Lung (tissue), 12 donors: ENCODE results near the gene NYNRIN. TPM values are rescaled to one million over a fixed set of nuclear protein-coding genes. Genes with fewer than 3 reads are reported as not detected.
A peak's percentile ranks its signal among the peaks of the same experiment; 100 is the strongest.

Experiments
- ATAC-seq: fragments of 200-7000 bp; cut with Tn5 transposase; one replicate; pipeline ENCODE4 v1.9.1; 2020; ENCODE audit warnings: moderate number of reproducible peaks; ENCODE audit not compliant: insufficient read depth, low FRiP score
- DNase-seq, 3 donors: peaks; one replicate each; pipeline ENCODE4 v3.0.0-alpha.2; 2013 to 2017
- H3K27ac ChIP-seq, 2 donors: one replicate each; pipeline ENCODE4 v1.5.1; 2013; ENCODE audit warnings: mild to moderate bottlenecking in 2 of 2, moderate library complexity in 2 of 2, control low read depth in 1 of 2, inconsistent platforms in 1 of 2, low read depth in 1 of 2, low read length in 1 of 2
- H3K27me3 ChIP-seq, 3 donors: one replicate each; pipeline ENCODE4 v1.5.1; 2013; ENCODE audit warnings: low read length in 2 of 3; ENCODE audit not compliant: control insufficient read depth in 3 of 3, insufficient read depth in 3 of 3
- H3K36me3 ChIP-seq, 4 donors: one replicate each; pipeline ENCODE4 v1.5.1; 2013; ENCODE audit warnings: low read length in 4 of 4, mild to moderate bottlenecking in 1 of 4, moderate library complexity in 1 of 4; ENCODE audit not compliant: control insufficient read depth in 4 of 4, insufficient read depth in 4 of 4
- H3K4me1 ChIP-seq, 5 donors: one replicate each; pipeline ENCODE4 v1.5.1; 2013; ENCODE audit warnings: low read length in 5 of 5, mild to moderate bottlenecking in 2 of 5, moderate library complexity in 1 of 5; ENCODE audit not compliant: control insufficient read depth in 5 of 5, insufficient read depth in 5 of 5
- H3K4me3 ChIP-seq: one replicate; pipeline ENCODE4 v1.5.1; 2013; ENCODE audit warnings: mild to moderate bottlenecking, control low read depth, moderate library complexity
- H3K9ac ChIP-seq, 2 donors: one replicate each; pipeline ENCODE4 v1.5.1; 2013; ENCODE audit warnings: low read length in 2 of 2, control low read depth in 1 of 2; ENCODE audit not compliant: insufficient read depth in 1 of 2
- H3K9me3 ChIP-seq, 4 donors: one replicate each; pipeline ENCODE4 v1.5.1; 2013; ENCODE audit warnings: low read length in 3 of 4, mild to moderate bottlenecking in 1 of 4, moderate library complexity in 1 of 4; ENCODE audit not compliant: control insufficient read depth in 4 of 4, insufficient read depth in 3 of 4
- WGBS, 2 donors: extraction: QIAGEN DNeasy Blood & Tissue Kit; methylation state at CpG; one replicate each; pipeline ENCODE4 v1.1.7; 2013; 5-methylcytosine and 5-hydroxymethylcytosine counted together
- polyA plus RNA-seq, 2 donors: library from polyadenylated mRNA; stranded (reverse); fragments of 200-250 nt; gene quantifications; one replicate each; pipeline ENCODE4 v1.2.1, GENCODE V29; 2013
- total RNA-seq, 2 donors: library from RNA; depleted of rRNA in 1 of 2; stranded (reverse); fragments of >200 nt in 1 of 2; gene quantifications; one replicate each; pipeline ENCODE4 v1.2.1, GENCODE V29; 2014 to 2021
- TF ChIP-seq, protein P1 (sequence below): IDR thresholded peaks from 2 replicates; pipeline ENCODE4 v1.5.1; 2012; ENCODE audit warnings: mild to moderate bottlenecking; ENCODE audit errors: control extremely low read depth, extremely low read depth
- donor health status: control.
- donor health status: control.
- donor health status: Bipolar disorder and iron deficiency.
- donor health status: healthy.
- donor health status: DM: yes; HTN: yes; CAD: no.

Gene NYNRIN
- total and polyA plus RNA-seq, 4 donors, result 2.9 to 49.8 (median 10.2) TPM

- H3K36me3 ChIP-seq, result peaks cover 0 to 10% (median 0%) of the 10 kb centered on the region in 4 donors
- H3K4me1 ChIP-seq, result peaks cover 0 to 55% (median 16%) of the 10 kb centered on the region in 5 donors
- DNase-seq (no peak), ATAC-seq (no peak)
- H3K27ac ChIP-seq, result peak overlapping the region; percentile 37 to 54
- H3K9ac ChIP-seq, result peak overlapping the region; percentile 49 to 73
- H3K4me3 ChIP-seq, result peak overlapping the region; percentile 15
- H3K9me3 ChIP-seq, result no peaks in the 10 kb centered on the region
- no peaks in the 10 kb centered on the region for H3K27me3 ChIP-seq
- TF ChIP-seq, protein P1, sequence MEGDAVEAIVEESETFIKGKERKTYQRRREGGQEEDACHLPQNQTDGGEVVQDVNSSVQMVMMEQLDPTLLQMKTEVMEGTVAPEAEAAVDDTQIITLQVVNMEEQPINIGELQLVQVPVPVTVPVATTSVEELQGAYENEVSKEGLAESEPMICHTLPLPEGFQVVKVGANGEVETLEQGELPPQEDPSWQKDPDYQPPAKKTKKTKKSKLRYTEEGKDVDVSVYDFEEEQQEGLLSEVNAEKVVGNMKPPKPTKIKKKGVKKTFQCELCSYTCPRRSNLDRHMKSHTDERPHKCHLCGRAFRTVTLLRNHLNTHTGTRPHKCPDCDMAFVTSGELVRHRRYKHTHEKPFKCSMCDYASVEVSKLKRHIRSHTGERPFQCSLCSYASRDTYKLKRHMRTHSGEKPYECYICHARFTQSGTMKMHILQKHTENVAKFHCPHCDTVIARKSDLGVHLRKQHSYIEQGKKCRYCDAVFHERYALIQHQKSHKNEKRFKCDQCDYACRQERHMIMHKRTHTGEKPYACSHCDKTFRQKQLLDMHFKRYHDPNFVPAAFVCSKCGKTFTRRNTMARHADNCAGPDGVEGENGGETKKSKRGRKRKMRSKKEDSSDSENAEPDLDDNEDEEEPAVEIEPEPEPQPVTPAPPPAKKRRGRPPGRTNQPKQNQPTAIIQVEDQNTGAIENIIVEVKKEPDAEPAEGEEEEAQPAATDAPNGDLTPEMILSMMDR, result no peak
- WGBS, 2 donors, result 1 to 2% methylated on average over 12 to 15 of the region's 15 CpGs
Measured at GRCh38 chr14:24368212-24368561, 30.6 kb upstream of the NYNRIN start.

DNA sequence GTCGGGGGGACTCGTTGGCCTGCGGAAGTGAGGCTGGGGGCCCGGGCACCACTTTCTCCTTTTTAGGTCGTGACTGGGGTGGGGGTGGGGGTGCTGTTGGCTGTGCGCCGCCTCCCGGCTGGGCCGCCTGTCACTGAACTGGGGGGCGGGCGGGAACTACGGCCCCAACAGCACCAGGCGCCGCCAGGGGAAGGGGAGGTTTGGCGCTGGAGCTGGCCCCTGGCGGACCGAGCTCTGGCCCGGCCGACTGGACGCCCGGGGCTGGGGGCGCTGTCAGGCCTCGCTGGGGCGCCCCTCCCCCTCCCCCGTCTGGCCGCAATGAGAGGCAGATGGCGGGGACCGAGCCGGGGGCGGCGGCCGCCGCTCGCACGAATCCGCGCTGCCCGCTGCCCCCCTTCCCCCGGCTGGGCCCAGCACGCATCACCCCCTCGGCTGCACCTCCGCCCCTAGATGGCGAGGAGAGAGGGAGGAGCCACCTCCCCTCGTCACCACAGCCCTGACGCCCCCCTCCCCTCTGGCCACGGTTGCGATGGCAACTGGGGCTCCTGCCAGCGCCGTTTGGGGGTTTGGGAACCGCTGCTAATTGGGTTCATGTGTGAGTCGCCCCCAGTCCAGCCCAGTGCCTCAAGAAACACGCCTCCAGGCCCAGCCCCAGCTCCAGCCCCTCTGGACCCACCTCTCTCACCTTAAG, 30.1 kb upstream of the NYNRIN start:
- H3K4me3 ChIP-seq, result peak overlapping the region; percentile 15
- no peak for ATAC-seq
- H3K9me3 ChIP-seq, result no peaks in the 10 kb centered on the region
- TF ChIP-seq, protein P1, result no peak
- H3K27me3 ChIP-seq, result no peaks in the 10 kb centered on the region
- peak overlapping the region; percentile 37 to 54 for H3K27ac ChIP-seq
- H3K4me1 ChIP-seq, result peaks cover 0 to 55% (median 16%) of the 10 kb centered on the region in 5 donors
- WGBS, 2 donors, result 4 to 13% methylated on average over 10 to 51 of the region's 52 CpGs
- peak; percentile 94 to 95 (median 94) for DNase-seq
- H3K36me3 ChIP-seq, result peaks cover 0 to 13% (median under 1%) of the 10 kb centered on the region in 4 donors
- H3K9ac ChIP-seq, result peak overlapping the region; percentile 49 to 73

DNA sequence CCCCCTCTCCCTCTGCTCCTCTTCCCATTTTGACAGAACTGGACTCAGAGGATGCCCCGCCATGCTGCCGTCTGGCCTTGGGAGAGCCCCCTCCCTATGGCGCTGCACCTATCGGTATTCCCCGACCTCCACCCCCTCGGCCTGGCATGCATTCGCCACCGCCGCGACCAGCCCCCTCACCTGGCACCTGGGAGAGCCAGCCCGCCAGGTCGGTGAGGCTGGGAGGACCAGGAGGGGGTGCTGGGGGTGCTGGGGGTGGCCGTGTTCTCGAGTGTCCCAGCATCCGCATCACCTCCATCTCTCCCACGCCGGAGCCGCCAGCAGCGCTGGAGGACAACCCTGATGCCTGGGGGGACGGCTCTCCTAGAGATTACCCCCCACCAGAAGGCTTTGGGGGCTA, 29.3 kb upstream of the NYNRIN start:
- Histone ChIP-seq H3K9me3 (no peaks in the 10 kb centered on the region), H3K4me3 (no peak overlapping the region), H3K4me1 (peaks cover 0 to 55% (median 16%) of the 10 kb centered on the region in 5 donors), H3K36me3 (peaks cover 0 to 13% (median 4%) of the 10 kb centered on the region in 4 donors), H3K27me3 (no peaks in the 10 kb centered on the region), H3K27ac (peak overlapping the region in 1 of 2 donors; percentile 28), H3K9ac (peak overlapping the region; percentile 40 to 55)
- WGBS, 2 donors, result 88 to 89% methylated on average over 20 of the region's 20 CpGs
- TF ChIP-seq, protein P1, result no peak
- ATAC-seq (no peak), DNase-seq (no peak)
